ENCODE results near the gene RSPH10B2. TPM values are rescaled to one million over a fixed set of nuclear protein-coding genes. Genes with fewer than 3 reads are reported as not detected.
"Not testable (repeated sequence)": the region's sequence is repeated elsewhere in the genome, so short reads cannot be mapped to it uniquely, and the experiment has no call there.

Gene RSPH10B2
- 0.11 TPM in 1 of 2 replicates, not detected in the other for polyA plus RNA-seq (2011; rRNA removed)
- polyA plus RNA-seq (2012; cell fraction: cytosol; rRNA removed), result 0.05 TPM in 1 of 2 replicates, not detected in the other
- polyA plus RNA-seq (2012; cell fraction: nucleus; rRNA removed), result 0.24 and 0.37 TPM in 2 replicates
- 0.08 to 0.16 TPM (median 0.12 TPM) in 3 replicates for polyA plus RNA-seq (2017; fragmentation: RNase III; extraction: RNeasy Plus Mini Kit Qiagen cat#74134 plus additional on column Dnase treatment)
- polyA minus RNA-seq (2011; rRNA and poly(A)+ RNA removed), result not detected in 2 replicates

DNA sequence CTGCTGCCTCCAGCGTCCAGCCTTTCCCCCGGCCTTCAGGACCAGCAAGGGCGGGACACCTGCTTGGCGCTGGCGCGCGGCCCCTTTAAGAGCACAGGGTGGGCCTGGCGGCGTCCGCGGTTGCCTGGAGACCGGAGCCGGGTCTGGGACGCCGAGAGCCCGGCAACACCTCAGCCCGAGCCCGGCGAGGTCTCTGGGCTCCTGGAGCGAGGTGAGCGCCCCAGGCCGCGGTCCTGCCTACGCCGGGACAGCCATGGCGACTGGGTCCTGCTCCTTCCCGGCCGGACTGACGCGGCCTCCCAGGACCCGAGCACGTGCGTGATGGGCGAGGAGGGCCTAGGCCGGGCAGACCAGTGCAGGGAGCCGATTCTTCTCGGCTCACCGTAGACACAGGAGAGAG lies at the start of gene RSPH10B2:
TSS of gene RSPH10B2 (plus strand) at position 140 of the 400 bp plus-strand sequence. CDS start 3,575 bp downstream, outside the sequence.
- H3K9me3 ChIP-seq; H3K4me1 ChIP-seq; H3K4me2 ChIP-seq; DNase-seq (ENCODE audit: low read depth in 1 of 2, low spot score in 1 of 2); FAIRE-seq; POLR2A ChIA-PET; H3K4me3 ChIP-seq; CTCF ChIA-PET; H3K27ac ChIP-seq: not testable (repeated sequence)
- ATAC-seq, result peak; percentile 48 to 52; a peak in 5 of 6 replicates
- WGBS (ENCODE audit: missing lambda C conversion rate), result 90% methylated on average over 10 of the region's 38 CpGs

DNA sequence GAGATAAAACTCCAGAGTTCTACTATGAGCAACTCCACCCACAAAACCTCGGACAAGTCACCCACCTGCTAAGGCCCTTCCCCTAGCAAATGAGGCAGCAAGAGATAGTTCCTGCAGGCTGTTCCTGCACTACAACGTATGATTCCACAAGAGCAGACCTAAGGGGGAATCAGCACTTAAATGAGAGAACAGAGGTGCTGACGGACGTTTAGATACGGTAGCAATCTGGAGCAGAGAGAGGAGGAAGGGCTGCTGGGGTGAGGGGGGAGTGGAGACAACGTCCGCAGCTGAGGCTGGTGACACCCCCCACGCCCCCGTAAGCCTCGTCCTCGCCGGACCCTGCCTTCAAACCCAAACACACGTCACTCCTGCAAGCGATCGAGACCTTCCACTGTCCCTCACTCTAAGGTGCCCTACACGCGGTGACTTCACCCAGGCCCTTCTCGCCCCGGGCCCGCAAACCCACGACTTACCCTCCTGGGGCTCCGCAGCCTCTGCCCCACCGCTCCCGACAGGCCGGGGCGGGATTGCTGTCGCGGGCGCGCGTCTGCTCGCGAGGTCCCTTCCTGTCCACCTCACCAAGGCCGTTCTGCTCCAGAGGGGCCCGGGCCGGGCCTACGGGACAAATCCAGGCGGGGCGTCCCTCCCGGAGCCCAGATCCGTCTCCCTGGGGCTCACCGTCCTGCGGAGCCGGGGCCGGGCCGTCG lies 47.8 kb upstream of the RSPH10B2 start:
- Histone ChIP-seq H3K27ac (peak overlapping the region; percentile 90 to 99), H3K4me1 (no peaks in the 10 kb centered on the region), H3K4me2 (peak overlapping the region; percentile 87), H3K4me3 (peak overlapping the region; percentile 91), H3K9me3 (peaks cover 82% of the 10 kb centered on the region)
- POLR2A ChIA-PET, result no interaction called here
- 1% methylated on average over 34 of the region's 47 CpGs for WGBS (ENCODE audit: missing lambda C conversion rate)
- peak; percentile 60 to 68 for ATAC-seq
- FAIRE-seq, result no peak
- peak; percentile 36 to 51 for DNase-seq (ENCODE audit: low read depth in 1 of 2, low spot score in 1 of 2)
- peak; percentile 71; the same call in 1 of the 2 replicates for TF ChIP-seq TP53 (CRISPR knock-in tag; IDR thresholded peaks at IDR 0.05)
- no peak; a peak in 1 of 5 replicates for TF ChIP-seq JUN (IDR thresholded peaks at IDR 0.05)
- CTCF ChIA-PET, result no interaction called here

DNA sequence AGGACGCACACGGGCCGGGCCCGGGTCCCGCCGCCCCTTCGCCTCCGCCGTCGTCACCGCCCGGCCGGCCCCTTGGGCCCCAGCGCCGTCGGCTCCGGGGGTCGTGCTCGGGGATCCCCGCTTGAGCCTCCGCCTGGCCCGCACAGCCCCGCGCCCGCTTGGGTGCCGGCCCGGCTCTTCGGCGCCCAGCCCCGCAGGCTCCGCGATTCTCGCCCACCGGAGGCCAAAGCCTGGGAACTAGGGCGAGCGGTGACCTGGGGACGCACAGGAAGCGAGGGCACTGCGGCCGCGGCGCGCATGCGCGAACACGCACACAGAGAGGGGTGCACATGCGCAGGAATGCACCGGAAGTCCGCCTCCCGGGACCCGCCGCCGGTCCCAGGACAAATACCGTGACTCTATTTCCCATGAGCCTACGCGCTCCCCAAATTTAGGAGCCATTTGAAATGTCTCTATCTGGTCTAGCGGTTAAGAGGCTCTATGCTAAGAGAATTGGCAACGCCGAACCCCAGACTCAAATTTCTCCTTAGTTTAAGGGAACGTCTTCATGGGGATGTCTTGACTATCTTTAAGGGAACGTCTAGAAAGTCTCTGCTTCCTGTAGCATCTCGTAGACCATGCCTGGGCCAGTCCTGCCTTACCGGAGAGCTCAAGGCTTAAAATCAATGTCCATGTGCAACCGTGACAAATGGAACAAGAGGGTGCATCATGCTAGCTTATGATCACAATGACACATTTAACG lies 47.1 kb upstream of the RSPH10B2 start, which contains the start of gene ZNF12:
TSS of gene ZNF12 (minus strand) at position 282 of the 742 bp plus-strand sequence. CDS start 1,774 bp downstream, outside the sequence.
- H3K4me1 ChIP-seq, result no peaks in the 10 kb centered on the region
- peak within 1 kb of the TSS; percentile 90 to 99 for H3K27ac ChIP-seq
- DNase-seq (ENCODE audit: low read depth in 1 of 2, low spot score in 1 of 2) (peak; percentile 96), ATAC-seq (peak; percentile 96 to 97), FAIRE-seq (no peak)
- CTCF ChIA-PET, result interaction anchor here (1.1 kb wide), 1 partner anchor 117 kb away, joined by 4 read pairs; the partner anchor contains the start of gene INTS15
- peak within 1 kb of the TSS; percentile 91 for H3K4me3 ChIP-seq
- peaks cover 79% of the 10 kb centered on the region for H3K9me3 ChIP-seq
- 12% methylated on average over 20 of the region's 65 CpGs for WGBS (ENCODE audit: missing lambda C conversion rate)
- peak within 1 kb of the TSS; percentile 87 for H3K4me2 ChIP-seq
- POLR2A ChIA-PET, result interaction anchor here (0.6 kb wide), 1 partner anchor 195 kb away, joined by 3 read pairs; no protein-coding TSS in a partner anchor
- TF ChIP-seq POLR2A (IDR thresholded peaks at IDR 0.05; ENCODE audit: low read length), result peak; percentile 75
- TF ChIP-seq PHF8 (IDR thresholded peaks at IDR 0.05; ENCODE audit: borderline replicate concordance, low read depth), result peak; percentile 91
- TF ChIP-seq GATA3 (IDR thresholded peaks at IDR 0.05; ENCODE audit: borderline replicate concordance), result no peak
- TF ChIP-seq, protein P1, sequence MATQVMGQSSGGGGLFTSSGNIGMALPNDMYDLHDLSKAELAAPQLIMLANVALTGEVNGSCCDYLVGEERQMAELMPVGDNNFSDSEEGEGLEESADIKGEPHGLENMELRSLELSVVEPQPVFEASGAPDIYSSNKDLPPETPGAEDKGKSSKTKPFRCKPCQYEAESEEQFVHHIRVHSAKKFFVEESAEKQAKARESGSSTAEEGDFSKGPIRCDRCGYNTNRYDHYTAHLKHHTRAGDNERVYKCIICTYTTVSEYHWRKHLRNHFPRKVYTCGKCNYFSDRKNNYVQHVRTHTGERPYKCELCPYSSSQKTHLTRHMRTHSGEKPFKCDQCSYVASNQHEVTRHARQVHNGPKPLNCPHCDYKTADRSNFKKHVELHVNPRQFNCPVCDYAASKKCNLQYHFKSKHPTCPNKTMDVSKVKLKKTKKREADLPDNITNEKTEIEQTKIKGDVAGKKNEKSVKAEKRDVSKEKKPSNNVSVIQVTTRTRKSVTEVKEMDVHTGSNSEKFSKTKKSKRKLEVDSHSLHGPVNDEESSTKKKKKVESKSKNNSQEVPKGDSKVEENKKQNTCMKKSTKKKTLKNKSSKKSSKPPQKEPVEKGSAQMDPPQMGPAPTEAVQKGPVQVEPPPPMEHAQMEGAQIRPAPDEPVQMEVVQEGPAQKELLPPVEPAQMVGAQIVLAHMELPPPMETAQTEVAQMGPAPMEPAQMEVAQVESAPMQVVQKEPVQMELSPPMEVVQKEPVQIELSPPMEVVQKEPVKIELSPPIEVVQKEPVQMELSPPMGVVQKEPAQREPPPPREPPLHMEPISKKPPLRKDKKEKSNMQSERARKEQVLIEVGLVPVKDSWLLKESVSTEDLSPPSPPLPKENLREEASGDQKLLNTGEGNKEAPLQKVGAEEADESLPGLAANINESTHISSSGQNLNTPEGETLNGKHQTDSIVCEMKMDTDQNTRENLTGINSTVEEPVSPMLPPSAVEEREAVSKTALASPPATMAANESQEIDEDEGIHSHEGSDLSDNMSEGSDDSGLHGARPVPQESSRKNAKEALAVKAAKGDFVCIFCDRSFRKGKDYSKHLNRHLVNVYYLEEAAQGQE (IDR thresholded peaks at IDR 0.05), result peak; percentile 57; the same call in 1 of the 2 replicates
- TF ChIP-seq TFCP2L1 (CRISPR knock-in tag; IDR thresholded peaks at IDR 0.05), result 0 out of 2 replicates have a peak, but pooled peaks have one; percentile 38
- TF ChIP-seq, protein P2, sequence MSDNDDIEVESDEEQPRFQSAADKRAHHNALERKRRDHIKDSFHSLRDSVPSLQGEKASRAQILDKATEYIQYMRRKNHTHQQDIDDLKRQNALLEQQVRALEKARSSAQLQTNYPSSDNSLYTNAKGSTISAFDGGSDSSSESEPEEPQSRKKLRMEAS (IDR thresholded peaks at IDR 0.05), result peak; percentile 16; the same call in 1 of the 2 replicates
- TF ChIP-seq CHD2 (IDR thresholded peaks at IDR 0.05; ENCODE audit: low read length, partially characterized antibody), result peak; percentile 62
- TF ChIP-seq MYC (IDR thresholded peaks at IDR 0.05; ENCODE audit: borderline replicate concordance, low read length), result 0 out of 2 replicates have a peak, but pooled peaks have one; percentile 36
- peak in 1 of 2 experiments; percentile 77; a peak in 3 of 5 replicates for TF ChIP-seq JUN (IDR thresholded peaks at IDR 0.05)
- no peak for TF ChIP-seq ZSCAN20 (CRISPR knock-in tag; IDR thresholded peaks at IDR 0.05)

DNA sequence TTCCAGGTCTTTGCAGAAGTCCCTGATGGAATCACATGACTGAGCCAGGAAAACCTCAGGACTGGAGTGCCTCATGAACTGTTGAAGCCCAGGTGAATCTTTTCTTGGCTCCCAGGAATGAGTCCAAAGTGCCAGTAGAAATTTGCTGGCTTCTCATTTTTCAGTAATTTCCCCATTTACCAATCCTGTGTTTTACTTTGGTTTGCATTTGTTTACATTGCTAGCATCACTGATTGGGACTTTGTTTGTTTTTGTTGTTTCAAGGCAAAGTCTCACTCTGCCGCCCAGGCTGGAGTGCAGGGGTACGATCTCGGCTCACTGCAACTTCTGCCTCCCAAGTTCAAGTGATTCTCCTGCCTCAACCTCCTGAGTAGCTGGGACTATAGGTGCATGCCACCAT lies 45.6 kb upstream of the RSPH10B2 start:
- CTCF ChIA-PET, result no interaction called here
- H3K4me1 ChIP-seq, result no peaks in the 10 kb centered on the region
- POLR2A ChIA-PET, result no interaction called here
- H3K9me3 ChIP-seq, result peaks cover 69% of the 10 kb centered on the region
- DNase-seq (ENCODE audit: low read depth in 1 of 2, low spot score in 1 of 2) (no peak), FAIRE-seq (no peak), ATAC-seq (no peak)
- no peak overlapping the region for H3K4me2 ChIP-seq
- H3K4me3 ChIP-seq, result no peak overlapping the region
- no peak overlapping the region for H3K27ac ChIP-seq
- WGBS (ENCODE audit: missing lambda C conversion rate), result 23% methylated on average over 3 of the region's 3 CpGs
- TF ChIP-seq CBX8 (IDR thresholded peaks at IDR 0.05), result no peak
- TF ChIP-seq RNF2 (IDR thresholded peaks at IDR 0.05; ENCODE audit: borderline replicate concordance, low read depth), result no peak
- no peak for TF ChIP-seq CHD4 (IDR thresholded peaks at IDR 0.05; ENCODE audit: borderline replicate concordance)
- TF ChIP-seq HOXA7 (CRISPR knock-in tag; IDR thresholded peaks at IDR 0.05), result no peak
- no peak for TF ChIP-seq ZSCAN20 (CRISPR knock-in tag; IDR thresholded peaks at IDR 0.05)
- TF ChIP-seq, protein P3, sequence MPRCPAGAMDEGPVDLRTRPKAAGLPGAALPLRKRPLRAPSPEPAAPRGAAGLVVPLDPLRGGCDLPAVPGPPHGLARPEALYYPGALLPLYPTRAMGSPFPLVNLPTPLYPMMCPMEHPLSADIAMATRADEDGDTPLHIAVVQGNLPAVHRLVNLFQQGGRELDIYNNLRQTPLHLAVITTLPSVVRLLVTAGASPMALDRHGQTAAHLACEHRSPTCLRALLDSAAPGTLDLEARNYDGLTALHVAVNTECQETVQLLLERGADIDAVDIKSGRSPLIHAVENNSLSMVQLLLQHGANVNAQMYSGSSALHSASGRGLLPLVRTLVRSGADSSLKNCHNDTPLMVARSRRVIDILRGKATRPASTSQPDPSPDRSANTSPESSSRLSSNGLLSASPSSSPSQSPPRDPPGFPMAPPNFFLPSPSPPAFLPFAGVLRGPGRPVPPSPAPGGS (IDR thresholded peaks at IDR 0.05), result no peak
- TF ChIP-seq FOSB (CRISPR knock-in tag; IDR thresholded peaks at IDR 0.05), result no peak
- no peak for TF ChIP-seq EHF (CRISPR knock-in tag; IDR thresholded peaks at IDR 0.05)
- TF ChIP-seq, protein P4, sequence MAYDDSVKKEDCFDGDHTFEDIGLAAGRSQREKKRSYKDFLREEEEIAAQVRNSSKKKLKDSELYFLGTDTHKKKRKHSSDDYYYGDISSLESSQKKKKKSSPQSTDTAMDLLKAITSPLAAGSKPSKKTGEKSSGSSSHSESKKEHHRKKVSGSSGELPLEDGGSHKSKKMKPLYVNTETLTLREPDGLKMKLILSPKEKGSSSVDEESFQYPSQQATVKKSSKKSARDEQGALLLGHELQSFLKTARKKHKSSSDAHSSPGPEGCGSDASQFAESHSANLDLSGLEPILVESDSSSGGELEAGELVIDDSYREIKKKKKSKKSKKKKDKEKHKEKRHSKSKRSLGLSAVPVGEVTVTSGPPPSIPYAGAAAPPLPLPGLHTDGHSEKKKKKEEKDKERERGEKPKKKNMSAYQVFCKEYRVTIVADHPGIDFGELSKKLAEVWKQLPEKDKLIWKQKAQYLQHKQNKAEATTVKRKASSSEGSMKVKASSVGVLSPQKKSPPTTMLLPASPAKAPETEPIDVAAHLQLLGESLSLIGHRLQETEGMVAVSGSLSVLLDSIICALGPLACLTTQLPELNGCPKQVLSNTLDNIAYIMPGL (CRISPR knock-in tag; IDR thresholded peaks at IDR 0.05; ENCODE audit: borderline replicate concordance), result no peak
- no peak for TF ChIP-seq NR3C1 (IDR thresholded peaks at IDR 0.05)

Measured in A549 (cell line).